Measurements from ENCODE around the gene CD6.

The CD6 gene

GRCh38 chr11:61011229-61011870 lies 39.9 kb downstream of the CD6 start:
- DNase-seq: no peak

GRCh38 chr11:61011950-61012736 lies 40.7 kb downstream of the CD6 start:
- DNase-seq: no peak

GRCh38 chr11:61012737-61013215 lies 41.3 kb downstream of the CD6 start:
- DNase-seq: no peak

DNA sequence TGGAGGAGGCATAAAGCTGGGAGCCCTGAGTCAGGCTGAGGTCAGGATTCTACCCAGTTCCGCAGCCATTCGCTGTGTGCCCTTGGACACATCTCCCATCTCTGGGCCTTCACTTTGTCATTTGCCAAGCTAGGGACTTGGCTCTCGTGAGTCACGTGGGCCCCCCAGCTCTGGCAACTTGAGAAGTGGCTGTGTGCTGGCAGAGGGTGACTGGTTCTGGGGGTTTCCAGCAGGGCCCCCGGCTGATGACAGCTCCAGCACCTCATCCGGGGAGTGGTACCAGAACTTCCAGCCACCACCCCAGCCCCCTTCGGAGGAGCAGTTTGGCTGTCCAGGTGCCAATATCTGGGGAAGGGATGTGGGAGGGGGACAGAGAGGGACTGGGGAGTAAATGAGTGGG lies 46.6 kb downstream of the CD6 start:
- no peak for DNase-seq

- DNase-seq: no peak
Measured at GRCh38 chr11:61019037-61019831, 47.8 kb downstream of the CD6 start.

DNA sequence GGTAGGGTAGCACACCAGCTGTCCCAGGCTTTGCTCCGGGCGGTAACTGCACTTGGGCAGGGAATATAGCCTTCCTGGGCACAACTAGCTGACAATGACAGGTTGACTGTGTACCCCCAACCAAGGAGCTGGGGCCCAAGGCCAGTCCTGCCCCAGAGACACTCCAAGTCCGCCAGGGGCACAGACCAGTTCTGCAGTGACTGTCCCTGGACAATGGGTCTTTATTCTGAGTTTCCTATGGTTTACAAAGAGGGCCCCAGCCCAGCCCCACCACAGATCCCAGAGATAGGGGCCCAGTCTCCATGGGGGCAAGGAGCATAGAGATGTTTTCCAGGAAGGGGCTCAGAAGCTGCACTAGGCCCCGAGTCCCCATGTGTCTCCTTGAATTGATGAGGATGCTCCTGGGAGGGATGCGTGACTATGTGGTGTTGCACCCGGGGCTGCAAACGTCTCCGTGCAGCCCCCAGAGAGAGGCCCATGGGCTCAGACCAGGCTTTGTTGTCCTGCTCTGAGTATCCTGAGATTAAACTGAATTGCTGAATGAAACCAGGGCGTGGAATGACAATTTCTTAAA lies 48.4 kb downstream of the CD6 start:
- no peak for DNase-seq

- DNase-seq: no peak
Measured at GRCh38 chr11:61020551-61021235, 49.2 kb downstream of the CD6 start.

DNA sequence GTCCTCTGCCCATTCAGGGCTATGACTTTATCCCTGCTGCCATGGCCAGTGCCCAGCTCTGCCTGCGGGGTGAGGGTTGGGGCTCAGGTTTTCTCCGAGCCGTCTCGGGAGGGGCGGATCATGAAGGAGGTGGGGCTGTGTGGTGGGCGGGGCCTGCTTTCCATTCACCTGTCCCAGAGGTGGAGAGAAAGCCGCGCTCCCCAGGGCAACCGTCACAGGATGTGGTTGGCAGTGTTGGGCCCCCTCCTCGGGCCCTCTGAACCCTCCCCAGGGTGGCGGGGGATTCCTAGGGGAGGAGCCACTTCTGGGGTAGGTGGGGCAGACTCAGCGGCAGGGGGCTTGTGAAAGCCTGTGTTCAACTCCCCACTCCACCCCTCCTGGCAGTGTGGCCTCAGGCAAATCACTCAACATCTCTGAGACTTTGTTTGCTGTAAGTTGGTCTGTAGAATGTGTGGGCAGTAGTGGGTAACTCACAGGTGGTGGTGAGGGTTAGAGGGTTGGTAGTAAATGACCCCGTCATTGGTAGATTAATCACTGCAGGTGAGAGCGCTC lies 50.3 kb downstream of the CD6 start:
- peak; percentile 69 to 88 (median 79) for DNase-seq

DNA sequence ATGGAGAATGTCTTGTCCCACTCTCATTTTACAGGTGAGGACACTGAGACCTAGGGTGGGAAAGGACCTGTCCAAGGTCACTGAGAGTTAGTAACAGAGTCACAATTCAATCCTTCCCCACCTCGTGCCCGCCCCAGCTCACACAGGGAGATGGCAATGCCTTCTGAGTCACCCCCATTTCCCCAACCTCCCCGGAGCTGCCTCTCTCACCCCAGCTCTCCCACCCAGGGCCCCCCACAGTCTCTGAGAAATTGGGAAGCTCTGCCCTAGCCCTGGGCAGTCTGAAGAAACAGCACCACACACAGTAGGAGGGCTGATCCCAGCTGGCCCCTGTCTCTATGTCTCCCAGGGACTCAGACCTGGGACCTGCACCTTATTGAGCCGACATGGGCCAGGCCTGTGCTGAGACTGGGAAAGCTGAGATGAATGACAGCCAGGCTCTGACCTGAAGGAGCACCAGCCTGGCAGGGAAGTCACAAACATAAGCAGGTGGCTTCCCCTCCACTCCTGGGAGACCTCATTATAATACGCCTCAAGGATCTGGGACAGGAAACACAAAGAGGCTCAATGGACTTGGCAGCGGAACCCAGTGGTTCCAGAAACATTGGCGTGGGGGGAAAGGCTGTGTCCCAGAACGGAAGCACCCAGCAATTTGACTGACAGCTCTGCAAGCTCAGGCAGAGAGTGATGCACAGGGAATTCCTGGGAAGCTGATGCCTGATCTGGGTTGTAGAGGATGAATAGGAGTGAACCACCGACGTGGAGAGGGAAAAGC lies 51.0 kb downstream of the CD6 start:
- no peak for DNase-seq

- peak in 2 of 4 experiments; percentile 22 to 50 for DNase-seq
Measured at GRCh38 chr11:61023086-61023965, 51.8 kb downstream of the CD6 start.

GRCh38 chr11:61023966-61024295 lies 52.5 kb downstream of the CD6 start:
- no peak for DNase-seq

GRCh38 chr11:61024938-61025820 lies 53.7 kb downstream of the CD6 start:
- peak in 1 of 4 experiments; percentile 19 for DNase-seq

DNA sequence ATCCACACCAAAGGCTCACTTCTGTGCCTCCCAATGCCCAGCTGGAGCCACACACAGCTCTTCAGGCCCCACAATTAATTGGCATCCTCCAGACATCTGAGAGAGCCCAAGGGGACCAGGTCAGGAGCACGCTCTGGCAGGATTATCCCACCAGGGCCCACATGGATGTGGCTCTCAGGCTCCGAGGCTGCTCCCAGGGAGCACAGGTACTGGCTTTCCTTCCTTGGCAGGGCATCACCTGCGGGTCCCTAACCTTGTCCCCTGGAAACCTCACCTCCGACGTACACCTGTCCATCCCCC lies 54.3 kb downstream of the CD6 start:
- no peak for DNase-seq

DNA sequence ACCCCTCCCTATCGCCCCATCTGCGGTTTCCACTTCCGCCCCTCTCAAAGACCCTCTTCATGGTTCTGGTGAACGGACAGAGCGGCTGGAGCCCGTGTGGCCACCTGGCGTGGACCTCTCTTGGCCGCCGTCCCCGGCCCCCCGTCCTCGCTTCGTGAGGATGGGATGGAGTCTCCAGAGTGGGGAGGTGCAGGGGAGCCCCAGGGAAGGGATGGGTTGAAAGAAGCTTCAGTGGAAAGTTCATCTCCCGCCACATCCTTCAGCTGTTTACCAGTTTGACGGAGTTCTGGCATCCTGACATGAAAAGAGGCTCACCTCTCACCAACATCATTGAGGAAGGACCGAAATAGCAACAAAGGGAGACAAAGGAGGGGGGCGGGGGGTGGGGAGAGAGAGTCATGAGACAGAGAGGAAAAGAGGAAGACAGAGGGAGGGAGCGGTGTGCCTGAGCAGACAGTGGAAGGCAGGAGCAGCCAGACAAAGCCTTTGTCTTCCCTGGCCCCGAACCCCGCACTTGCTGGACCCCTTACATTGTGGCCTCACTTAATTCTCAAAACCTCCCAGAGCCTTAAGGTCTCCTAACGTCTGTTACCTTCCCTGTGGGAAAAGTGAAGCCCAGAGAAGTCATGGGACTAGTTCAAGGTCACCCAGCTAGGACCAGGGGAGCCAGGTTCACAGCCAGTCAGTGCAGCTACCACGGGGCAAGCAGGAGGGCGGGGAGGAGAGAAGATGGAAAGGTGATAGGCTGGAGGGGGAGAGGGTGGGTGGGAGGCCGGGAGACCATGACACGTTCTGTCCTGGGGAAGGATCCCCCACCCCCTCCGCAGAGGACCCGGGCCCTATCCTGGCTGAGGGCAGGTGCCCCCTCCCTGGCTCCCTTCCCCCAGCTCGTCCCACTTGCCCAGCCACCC lies 54.9 kb downstream of the CD6 start:
- peak in 2 of 4 experiments; percentile 45 to 66 for DNase-seq

DNA sequence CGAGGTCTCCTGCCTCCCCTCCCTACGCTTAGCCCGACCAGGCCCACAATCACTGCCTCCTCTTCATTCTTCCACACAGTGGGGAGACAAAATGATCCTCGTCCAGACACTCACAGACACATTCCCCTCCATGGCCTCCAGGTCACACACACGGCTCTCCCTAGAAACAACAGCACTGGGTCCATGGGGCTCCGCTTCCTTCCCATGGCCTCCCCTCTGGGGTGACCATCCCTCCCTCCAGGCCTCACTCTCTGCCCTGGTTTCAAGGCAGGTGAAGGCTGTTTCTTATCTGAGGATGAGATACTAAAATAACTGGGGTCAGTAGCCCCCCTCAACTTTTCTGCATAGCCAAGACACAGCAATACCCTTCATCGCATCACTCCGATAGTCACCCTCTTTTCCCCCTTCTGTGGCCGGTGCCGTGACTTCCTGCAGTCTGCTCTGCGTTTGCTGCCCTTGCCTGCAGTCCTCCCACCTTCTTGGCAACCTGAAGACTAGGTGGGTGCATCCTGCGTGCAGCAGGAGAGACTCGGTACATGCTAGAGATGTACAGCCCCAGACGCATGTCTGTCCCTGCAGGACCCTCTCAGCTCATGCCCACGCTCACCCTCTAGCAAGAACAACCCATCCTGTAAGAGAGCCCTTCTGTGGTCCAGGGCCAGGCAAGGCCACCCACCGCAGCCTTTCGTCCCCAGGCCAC lies 55.8 kb downstream of the CD6 start:
- DNase-seq: peak in 1 of 4 experiments; percentile 28

DNA sequence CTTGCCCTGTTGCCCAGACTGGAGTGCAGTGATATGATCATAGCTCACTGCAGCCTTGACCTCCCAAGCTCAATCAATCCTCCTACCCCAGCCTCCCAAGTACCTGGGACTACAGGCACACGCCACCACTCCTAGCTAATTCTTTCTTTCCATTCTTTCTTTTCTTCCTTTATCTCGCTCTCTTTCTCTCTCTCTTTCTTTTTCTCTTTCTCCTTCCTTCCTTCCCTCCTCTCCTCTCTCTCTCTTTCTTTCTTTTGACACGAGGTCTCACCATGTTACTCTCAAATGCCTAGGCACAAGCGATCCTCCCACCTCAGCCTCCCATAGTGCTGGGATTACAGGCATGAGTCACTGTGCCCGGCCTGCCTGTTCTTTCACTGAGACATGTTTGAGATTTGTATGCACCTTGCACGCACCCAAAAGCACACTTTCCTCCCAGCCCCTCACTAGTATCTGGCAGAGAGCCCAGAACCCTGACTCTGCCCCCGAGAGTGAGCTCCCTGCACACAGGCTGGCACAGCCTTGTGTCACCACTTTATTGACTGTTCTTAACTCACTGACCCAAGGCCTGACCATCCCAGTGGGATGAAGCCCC lies 56.8 kb downstream of the CD6 start:
- peak in 3 of 4 experiments; percentile 22 to 42 (median 34) for DNase-seq

DNA sequence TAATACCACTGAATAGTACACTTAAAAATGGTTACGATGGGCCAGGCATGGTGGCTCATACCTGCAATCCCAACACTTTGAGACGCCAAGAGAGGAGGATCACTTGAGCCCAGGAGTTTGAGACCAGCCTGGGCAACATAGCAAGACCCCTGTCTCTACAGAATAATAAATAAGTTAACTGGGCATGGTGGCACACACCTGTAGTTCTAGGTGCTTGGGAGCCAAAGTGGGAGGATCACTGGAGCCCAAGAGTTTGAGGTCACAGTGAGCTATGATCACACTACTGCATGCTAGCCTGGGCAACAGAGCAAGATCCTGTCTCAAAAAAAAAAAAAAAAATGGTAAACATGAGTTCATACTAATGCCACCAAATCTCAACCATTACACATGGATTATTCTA lies 61.3 kb downstream of the CD6 start:
- DNase-seq: no peak
